Dedifferentiated amniotic fluid mesenchymal stem cell (primary cell): ENCODE data around the gene SNX1.
"Not testable (repeated sequence)": the region's sequence is repeated elsewhere in the genome, so short reads cannot be mapped to it uniquely, and the experiment has no call there.

Experiments used
- DNase-seq: peaks from one replicate; pipeline ENCODE4 v3.0.0-alpha.2; 2016; ENCODE audit errors: extremely low spot score

The SNX1 gene

GRCh38 chr15:64095795-64096667 lies at the start of gene SNX1:
SNX1 (plus strand) TSS chr15:64095982; CDS start chr15:64096014, 32 bp downstream.
- peak; percentile 94 for DNase-seq

GRCh38 chr15:64046421-64047153 lies 49.2 kb upstream of the SNX1 start, which contains the start of gene DAPK2:
DAPK2 (minus strand) TSS chr15:64046485; CDS start chr15:64040261, 6,224 bp downstream.
- DNase-seq, result peak; percentile 38

- DNase-seq, result no peak
Measured at GRCh38 chr15:64048781-64049460, 46.9 kb upstream of the SNX1 start.

GRCh38 chr15:64050281-64051092 lies 45.3 kb upstream of the SNX1 start:
- DNase-seq, result no peak

GRCh38 chr15:64051093-64051402 lies 44.7 kb upstream of the SNX1 start:
- no peak for DNase-seq

- no peak for DNase-seq
Measured at GRCh38 chr15:64051407-64052259, 44.1 kb upstream of the SNX1 start.

GRCh38 chr15:64052925-64053491 lies 42.8 kb upstream of the SNX1 start:
- DNase-seq, result no peak

- not testable (repeated sequence) for DNase-seq
Measured at GRCh38 chr15:64053674-64054073, 42.1 kb upstream of the SNX1 start.

GRCh38 chr15:64058279-64058678 lies 37.5 kb upstream of the SNX1 start:
- DNase-seq, result no peak

GRCh38 chr15:64059104-64059503 lies 36.7 kb upstream of the SNX1 start:
- DNase-seq, result not testable (repeated sequence)

- no peak for DNase-seq
Measured at GRCh38 chr15:64060716-64061115, 35.1 kb upstream of the SNX1 start.

GRCh38 chr15:64066451-64066850 lies 29.3 kb upstream of the SNX1 start:
- no peak for DNase-seq

GRCh38 chr15:64067564-64068030 lies 28.2 kb upstream of the SNX1 start:
- peak; percentile 38 for DNase-seq

- no peak for DNase-seq
Measured at GRCh38 chr15:64068133-64068532, 27.6 kb upstream of the SNX1 start.

GRCh38 chr15:64070106-64070505 lies 25.7 kb upstream of the SNX1 start:
- no peak for DNase-seq

GRCh38 chr15:64070965-64071851 lies 24.6 kb upstream of the SNX1 start:
- peak; percentile 45 for DNase-seq

GRCh38 chr15:64071931-64072765 lies 23.6 kb upstream of the SNX1 start:
- no peak for DNase-seq

GRCh38 chr15:64072812-64073211 lies 23.0 kb upstream of the SNX1 start:
- no peak for DNase-seq
